ENCODE results near the gene GJC2.

- no peak for TF ChIP-seq CTCF (optimal IDR thresholded peaks at IDR 0.05 in 1 of 3, IDR thresholded peaks at IDR 0.05 in 1 of 3, conservative IDR thresholded peaks at IDR 0.05 in 1 of 3; ENCODE audit: extremely low read depth in 1 of 3, insufficient read depth in 2 of 3, low read length in 3 of 3)
- no peak for TF ChIP-seq EZH2 (IDR thresholded peaks at IDR 0.05; ENCODE audit: low read length)
Measured at GRCh38 chr1:228198977-228199590, 49.4 kb downstream of the GJC2 start.

All from keratinocyte (primary cell).